ENCODE measurements around the gene PRPF40A. TPM values are rescaled to one million over a fixed set of nuclear protein-coding genes. Genes with fewer than 3 reads are reported as not detected.
"Not testable (repeated sequence)": the region's sequence is repeated elsewhere in the genome, so short reads cannot be mapped to it uniquely, and the experiment has no call there.

Gene PRPF40A
- total RNA-seq, result 96.8 TPM

DNA sequence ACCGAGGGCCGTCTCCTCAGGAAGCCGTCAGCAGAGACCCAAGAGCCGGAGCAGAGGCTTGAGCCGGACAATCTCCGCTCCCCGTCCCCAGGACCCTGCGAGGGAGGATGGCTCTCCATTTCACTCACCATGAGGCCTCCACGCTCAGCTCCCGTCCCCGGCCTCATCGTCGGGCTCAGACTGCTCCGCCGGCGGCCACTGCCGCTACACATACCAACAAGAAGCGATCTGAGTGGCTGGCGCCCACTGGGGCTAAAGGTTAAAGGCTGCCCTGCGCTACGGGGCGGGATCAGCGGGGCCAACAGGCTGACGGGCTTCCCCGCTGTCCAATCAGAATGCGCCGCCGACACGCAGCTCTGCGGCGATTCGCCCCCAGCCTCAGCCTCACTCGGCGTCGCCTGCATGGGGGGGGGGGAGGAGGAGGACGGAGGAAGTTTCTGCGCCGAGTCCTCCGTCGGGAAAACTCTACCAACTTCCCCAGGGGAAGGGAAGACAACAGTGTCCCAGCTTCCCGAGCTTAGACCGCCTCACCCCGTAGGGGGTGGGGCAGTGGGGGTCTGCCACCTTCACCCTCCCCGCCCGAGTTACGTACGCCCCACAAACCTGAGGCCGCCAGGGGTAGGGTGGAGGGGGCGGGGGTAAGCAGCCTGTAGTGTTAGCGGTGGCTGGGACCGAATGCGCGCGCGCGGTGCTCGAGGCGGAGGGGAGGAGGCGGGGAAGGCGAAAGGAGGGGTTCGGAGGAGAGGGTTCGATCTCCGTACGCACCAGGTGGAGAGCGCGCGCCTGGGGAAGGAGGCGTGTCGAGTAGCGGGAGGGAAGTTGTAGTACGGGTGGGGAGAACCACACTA lies at the start of gene PRPF40A:
Gene PRPF40A, minus strand, starts transcription at position 234 of the 848 bp plus-strand sequence. Its CDS starts 22 bp downstream, at position 212.
- peak; percentile 99 for DNase-seq

DNA sequence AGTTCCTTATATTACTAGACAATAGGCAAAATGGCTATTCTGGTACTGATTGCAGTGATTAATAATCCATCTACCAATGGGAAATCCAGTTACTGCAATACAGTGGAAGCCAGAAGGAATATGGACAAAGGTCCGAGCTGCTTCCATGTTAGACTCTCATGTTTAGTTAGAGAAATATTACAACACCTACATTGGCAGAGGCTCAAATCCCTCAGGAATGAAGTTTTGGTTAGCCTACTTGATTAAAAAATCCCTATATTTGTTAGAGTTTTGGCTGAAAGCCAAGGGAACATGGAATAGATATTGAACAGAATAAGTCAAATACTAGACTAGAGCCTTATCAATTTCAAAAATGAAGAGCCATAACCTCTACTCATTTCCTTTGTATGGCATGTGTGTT lies 49.7 kb upstream of the PRPF40A start:
- DNase-seq, result no peak

DNA sequence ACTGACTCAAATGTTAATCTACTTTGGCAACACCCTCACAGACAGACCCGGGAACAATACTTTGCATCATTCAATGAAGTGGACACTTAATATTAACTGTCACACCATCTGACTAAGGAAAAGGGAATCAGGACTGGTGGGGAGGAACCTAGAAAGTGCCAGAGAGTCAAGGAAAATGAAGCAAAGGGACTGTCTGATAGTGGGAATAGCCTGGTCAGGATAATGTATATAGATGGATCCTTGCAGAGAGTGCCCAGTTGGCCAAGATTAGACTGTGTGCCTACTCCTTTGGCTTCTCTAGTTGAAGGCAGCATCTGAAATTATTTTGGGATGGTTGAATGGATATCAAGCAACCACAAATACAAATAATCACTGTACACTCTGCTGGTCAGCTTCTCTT lies 46.4 kb upstream of the PRPF40A start:
- DNase-seq, result no peak

DNA sequence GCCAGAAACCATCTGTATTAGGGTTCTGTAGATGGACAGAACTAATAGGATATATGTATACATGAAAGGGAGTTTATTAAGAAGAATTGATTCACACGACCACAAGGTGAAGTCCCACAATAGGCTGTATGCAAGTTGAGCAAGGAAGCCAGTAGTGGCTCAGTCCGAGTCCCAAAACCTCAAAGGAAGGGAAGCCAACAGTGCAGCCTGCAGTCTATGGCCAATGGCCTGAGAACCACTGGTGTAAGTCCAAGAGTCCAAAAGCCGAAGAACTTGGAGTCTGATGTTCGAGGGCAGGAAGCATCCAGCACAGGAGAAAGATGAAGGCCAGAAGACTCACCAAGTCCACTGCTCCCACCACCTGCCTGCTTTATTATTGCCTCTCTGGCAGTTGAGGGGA lies 45.9 kb upstream of the PRPF40A start:
- not testable (repeated sequence) for DNase-seq

DNA sequence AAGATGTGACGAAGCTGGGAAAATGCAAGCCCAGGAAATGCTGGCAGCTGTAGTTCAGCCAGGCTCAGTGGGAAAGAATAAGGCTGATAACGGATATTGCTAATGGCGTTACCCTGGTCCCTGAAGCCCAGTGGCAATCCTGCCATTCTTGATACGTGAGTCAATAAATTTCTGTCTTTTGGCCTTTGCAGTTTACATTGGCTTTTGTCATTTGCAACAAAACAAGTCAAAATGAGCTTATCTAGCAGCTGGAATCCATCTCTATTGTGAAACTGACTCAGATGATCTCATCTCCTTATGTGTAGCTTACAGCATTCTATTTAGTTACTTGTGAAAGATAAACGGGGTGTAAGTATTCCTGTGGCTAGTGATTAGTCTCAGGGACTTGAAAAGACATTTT lies 44.9 kb upstream of the PRPF40A start:
- peak; percentile 75 for DNase-seq

DNA sequence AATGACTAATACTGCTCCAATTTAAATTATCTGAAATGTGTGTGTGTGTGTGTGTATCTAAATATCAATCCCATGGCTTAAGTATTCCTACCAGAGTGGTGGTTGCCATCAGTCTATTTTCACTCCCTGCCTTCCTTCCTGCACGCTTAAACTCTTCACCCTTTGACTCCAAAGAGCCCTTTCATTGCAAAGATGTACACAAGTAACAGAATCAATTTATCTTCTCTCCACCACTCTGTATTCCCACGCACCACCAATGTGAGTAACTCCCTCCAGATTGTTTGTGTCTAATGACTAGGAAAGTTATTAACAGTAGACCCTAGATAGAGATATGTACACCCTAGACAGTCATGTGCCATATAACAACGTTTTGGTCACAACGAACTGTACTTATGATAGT lies 44.0 kb upstream of the PRPF40A start:
- no peak for DNase-seq

DNA sequence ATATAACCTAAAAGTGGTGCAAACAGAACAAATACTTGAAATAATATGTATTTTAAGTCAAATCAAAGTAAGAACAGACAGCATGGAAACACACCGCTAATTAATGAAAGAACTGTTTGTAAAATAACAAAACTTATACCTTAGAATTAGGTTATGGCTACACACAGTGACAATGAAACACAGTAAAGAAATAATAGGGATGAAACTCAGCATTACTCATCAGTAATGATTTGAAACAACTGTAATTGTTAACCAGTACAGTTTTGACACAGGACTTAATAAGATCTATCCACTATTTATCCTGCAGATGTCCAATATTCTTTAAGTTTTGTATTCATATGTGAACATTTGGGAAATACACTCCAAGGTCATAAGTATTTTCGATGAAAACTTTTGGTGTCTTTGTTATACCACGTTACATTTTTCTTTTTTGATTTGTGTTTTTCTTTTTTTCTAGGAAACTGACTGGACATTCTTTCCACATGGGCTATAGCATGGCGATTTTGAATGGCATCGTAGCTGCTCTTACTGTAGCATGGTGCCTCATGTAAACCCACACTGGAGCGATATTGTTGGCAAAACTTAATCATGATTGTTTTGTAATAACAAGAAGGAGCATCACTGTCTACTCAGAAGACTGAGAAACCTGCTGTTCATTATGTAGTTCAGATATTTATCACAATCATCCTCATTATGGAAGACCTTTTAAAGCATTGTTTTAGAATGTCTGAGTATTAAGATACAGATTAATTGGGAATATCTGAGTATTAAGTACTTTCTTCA lies 42.2 kb upstream of the PRPF40A start:
- no peak for DNase-seq

DNA sequence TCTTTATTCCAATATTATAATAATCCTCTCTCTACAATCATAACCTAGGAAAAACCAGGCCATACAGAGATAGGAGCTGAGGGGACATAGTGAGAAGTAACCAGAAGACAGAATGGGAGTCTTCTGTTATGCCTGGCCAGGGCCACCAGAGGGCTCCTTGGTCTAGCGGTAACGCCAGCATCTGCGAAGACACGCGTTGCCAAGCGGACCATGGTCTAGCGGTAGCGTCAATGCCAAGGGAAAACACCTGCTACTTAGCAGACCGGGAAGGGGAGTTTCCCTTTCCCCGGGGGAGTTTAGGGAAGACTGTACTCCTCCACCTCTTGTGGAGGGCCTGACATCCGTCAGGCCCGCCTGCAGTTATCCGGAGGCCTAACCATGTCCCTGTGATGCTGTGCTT lies 37.8 kb upstream of the PRPF40A start:
- DNase-seq, result no peak

DNA sequence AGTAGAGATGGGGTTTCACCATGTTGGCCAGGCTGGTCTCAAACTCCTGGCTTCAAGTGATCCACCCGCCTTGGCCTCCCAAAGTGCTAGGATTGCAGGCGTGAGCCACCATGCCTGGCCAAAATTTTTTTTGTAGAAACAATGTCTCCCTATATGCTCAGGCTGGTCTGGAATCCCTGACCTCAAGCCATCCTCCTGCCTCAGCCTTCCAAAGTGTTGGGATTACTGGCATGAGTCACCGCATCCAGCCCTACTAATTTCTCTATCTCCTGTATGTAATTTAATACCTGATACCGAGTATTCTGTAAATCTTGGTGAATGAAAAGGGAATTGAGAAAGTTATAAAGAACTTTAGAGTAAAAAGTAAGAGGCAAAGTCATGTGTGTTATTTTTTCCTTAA lies 30.5 kb upstream of the PRPF40A start:
- not testable (repeated sequence) for DNase-seq

DNA sequence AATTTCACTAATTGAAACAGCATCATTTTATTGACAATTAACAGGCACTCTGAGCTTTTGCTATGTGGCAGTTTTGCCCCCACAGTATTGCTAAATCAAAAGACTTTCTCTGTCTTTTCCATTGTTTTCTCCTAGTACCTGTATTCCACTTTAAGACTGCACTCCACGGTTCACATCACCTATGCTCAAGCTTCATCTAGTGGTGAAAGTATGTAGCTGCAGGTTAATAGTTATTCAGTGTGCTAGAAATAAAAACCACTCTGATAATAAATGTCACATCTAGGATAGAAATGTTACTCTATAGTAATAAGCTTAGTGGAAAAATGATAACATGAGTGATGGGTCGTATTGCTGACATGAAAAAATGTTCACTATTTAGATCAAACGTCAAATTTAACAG lies 25.7 kb upstream of the PRPF40A start:
- no peak for DNase-seq

DNA sequence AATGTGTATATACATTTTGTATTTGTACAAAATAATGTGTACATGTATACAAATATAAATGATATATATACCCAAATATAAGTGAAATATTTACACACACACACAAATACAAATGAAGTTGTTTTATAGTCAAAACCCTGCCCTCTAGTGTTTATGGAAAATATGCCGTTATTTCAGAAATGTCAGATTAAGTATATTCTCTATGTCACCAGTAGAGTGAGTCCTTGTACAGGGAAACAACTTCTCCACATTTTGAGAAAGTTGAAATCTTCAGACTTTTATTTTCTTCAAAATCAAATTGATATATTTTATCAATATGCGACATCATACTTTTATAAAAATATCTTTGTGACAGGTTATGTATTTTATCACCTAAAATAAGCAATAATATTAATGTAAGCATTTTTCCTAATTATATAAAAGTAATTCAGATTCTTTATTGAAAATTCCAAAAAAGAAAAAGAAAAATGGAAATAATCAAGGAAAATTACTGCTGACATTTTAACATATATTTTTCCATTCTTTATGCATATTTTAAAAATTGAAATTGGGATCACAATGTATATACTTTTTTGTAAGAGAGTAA lies 23.6 kb upstream of the PRPF40A start:
- DNase-seq, result peak; percentile 52

DNA sequence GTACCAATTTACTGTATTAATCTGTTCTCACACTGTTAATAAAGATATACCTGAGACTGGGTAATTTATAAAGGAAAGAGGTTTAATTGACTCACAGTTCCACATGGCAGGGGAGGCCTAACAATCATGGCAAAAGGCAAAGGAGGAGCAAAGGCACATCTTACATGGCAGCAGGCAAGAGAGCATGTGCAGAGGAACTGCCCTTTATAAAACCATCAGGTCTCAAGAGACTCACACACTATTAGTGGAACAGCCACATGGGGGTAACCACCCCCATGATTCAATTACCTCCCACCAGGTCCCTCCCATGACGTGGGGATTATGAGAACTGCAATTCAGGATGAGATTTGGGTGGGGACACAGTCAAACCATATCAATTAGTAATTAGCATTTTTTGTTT lies 22.4 kb upstream of the PRPF40A start:
- DNase-seq, result not testable (repeated sequence)

DNA sequence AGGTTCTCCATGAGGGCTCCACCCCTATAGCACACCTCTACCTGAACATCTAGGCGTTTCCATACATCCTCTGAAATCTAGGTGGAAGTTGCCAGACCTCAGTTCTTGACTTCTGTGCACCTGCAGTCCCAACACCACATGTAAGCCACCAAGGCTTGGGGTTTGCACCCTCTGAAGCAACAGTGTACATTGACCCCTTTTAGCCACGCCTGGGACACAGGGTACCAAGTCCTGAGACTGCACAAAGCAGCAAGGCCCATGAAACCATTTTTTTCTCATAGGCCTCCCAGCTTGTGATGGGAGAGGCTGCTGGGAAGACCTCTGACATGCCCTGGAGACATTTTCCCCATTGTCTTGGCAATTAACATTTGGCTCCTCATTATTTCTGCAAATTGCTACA lies 21.2 kb upstream of the PRPF40A start:
- DNase-seq, result no peak

DNA sequence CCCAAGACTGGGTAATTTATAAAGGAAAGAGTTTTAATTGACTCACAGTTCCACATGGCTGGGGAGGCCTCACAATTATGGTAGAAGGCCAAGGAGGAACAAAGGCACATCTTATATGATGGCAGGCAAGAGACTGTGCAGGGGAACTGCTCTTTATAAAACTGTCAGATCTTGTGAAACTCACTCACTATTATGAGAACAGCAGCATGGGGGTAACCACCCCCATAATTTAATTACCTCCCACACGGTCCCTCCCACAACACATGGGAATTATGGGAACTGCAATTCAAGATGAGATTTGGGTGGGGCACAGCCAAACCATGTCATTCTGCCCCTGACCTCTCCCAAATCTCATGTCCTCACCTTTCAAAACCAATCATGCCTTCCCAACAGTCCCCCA lies 20.2 kb upstream of the PRPF40A start:
- not testable (repeated sequence) for DNase-seq

DNA sequence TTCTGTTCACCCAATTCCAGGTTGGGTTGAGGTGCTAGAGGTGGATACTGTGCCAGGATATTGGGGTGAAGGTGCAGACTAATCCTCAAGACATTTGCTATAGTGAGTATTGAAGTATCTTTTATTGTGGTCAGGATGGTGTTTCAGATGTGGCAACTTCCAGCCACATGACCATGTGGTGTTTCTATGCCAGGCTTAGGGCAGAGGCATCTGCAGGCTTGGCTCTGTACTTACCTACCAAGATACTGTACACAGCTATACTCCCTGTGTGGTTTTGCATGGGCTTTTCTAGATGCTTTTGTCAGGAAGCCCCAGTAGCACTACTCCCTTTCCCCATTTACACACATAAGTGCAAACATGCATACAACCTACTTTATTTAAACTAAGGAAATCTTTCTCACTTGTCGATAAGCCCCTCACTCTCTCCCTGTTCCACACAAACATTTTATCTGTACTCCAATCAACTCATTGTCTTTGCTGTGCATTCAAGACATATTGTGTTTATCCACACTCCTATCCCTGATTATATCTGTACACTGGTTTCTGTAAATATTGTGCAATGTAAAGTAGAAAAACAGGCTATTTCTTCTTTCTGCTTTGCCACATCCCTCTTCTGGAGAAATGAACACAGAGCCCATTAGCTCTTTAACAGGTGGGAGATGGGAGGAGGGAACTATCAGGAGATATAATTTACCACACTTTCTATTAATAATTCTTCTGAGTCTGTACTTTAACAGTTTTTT lies 13.5 kb upstream of the PRPF40A start:
- no peak for DNase-seq

DNA sequence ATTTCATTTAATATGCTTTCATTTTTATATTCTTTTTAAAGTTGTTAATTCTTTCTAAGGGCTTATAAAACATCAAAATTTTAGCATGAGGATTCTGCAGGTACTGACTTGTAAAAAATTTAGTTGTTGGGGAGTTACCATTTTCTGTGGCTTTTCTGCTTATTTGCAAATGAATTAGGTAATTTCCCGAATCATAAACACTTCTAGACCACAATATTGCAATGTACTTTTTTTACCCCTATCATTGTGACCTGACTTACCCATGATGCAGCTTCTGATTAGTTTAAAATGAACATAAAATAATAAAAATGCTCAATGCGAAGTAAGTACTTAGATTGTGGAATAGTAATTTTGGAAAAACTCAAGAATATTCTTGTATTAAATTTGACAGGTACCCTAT lies 12.6 kb upstream of the PRPF40A start:
- no peak for DNase-seq

DNA sequence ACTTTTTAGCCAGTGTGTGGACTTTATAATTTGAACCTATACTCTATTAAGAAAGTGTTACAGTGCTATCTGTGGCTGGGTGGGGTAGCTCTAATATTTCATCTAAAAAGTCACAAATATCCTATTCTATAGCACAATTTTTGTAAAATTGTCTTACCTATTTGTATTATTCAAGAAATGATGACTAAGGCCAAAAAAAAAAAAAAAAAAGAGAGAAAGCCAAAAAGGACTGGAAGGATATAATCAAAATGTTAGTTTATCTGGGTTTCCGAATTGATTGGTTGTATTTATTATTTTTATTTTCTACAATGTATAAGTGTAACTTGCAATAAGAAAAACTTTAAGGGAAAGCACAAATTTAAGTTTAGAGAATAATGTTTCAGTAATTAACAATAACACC lies 6.7 kb upstream of the PRPF40A start:
- no peak for DNase-seq

DNA sequence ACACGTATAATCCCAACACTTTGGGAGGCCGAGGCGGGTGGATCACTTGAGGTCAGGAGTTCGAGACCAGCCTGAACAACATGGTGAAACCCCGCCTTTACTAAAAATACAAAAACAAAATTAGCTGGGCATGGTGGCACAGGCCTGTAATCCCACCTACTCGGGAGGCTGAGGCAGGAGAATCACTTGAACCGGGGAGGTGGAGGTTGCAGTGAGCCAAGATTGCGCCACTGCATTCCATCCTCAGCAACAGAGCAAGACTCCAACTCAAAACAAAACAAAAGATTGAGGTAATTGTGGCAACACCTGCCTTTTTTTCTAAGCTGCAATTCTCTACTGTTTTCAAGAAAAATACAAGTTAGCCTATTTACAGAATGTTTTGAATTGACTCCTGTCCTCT lies 5.4 kb upstream of the PRPF40A start:
- DNase-seq, result not testable (repeated sequence)

DNA sequence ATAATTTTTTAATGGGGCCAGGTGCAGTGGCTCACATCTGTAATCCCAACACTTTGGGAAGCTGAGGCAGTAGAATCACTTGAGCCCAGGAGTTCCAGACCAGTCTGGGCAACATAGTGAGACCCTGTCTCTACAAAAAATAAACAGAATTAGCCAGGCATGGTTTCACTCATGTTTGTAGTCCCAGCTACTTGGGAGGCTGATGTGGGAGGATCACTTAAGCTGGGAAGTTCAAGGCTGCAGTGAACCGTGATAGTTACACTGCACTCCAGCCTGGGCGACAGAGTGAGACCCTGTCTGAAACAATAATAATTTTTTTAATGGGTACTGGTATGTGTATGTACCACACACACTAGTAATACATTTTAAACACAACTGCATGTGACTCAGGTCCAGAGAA lies 3.5 kb upstream of the PRPF40A start:
- no peak for DNase-seq

DNA sequence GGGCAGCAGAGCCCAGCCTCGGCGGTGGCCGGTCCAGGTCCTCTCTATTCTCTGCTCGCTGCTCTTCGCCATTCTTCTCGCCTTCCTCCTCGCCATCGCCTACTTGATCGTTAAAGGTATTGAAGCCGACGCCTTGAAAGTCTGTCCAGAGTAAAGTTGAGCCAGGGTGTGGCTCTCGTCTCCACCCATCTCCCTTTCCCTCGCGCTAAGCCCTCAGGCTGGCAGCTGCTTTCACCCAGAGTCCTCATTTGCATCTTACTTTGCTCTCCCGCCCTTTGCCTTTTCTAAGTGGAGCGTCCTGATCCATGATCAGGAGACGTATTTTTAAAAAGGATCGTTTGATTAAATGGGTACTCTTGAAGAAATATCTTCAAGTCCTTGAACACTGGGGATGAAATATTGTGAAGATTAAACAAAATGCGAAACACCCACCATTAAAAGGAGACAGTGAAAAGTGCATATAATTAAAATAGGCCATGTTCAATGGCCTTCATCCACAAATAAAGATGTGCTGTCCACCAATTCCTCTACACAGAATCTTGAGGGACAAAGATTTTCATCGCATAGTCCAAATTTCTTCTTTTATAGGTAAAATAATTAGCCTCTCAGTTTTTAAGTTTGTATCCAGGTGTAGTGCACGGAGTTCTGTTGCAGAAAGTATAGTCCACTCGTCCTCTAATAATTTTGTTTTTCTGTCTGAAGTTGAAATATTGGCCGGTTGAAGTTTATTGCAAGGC lies 1.8 kb upstream of the PRPF40A start:
- DNase-seq, result no peak

DNA sequence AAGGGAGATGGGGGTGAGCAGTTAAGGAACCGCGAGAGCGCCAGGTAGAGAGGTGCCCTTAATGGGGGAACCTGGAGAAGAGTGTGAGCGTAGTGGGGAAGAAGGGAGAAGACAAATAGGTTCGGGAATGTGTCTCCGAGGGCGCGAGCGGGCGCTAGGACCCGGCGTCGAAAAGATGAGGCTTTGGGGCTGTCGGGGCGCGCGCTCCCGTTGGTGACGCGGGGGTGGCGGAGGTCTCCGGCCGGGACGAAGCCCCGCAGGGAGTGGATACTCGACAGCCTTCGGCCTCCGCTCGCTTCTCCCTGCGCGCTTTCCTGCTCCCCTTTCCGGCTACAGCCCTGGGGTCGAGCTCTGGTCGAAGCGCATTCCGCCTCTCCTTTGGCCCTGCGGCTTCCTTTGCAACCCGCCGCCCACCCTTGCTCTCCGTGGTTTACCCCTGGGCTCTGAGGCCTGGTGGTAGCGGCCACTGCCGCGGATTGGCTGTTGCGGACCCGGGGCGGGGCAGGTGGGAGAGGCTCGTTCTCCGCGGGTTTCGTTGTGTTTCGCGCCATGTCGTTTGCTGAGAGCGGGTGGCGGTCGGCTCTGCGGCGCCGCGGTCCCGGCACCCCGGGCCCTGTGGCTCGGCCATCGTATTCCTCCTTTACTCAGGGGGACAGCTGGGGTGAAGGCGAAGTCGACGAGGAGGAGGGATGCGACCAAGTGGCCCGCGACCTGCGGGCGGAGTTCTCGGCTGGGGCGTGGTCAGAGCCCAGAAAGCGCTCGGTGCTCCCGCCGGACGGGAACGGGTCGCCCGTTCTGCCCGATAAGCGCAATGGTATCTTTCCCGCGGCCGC lies 1.0 kb upstream of the PRPF40A start, which contains the start of gene ARL6IP6:
Gene ARL6IP6, plus strand, starts transcription at position 545 of the 833 bp plus-strand sequence. Its CDS starts 5 bp downstream, at position 550.
- peak; percentile 95 for DNase-seq

All from skin of body (tissue), 2 donors.